GM12865 (cell line): ENCODE data around the gene INVS.
"Not testable (repeated sequence)": the region's sequence is repeated elsewhere in the genome, so short reads cannot be mapped to it uniquely, and the experiment has no call there.

Source experiments
- DNase-seq: peaks from one replicate; pipeline ENCODE4 v3.0.0; 2010; ENCODE audit warnings: low read depth
- H3K4me3 ChIP-seq: 2 replicates; pipeline ENCODE4 v1.5.1; 2011; ENCODE audit warnings: mild to moderate bottlenecking, low read depth, low read length, control low read depth
- TF ChIP-seq, protein P1 (sequence below): IDR thresholded peaks from 2 replicates; pipeline ENCODE4 v1.5.1; 2011; ENCODE audit warnings: low read length, control low read depth, low read depth, inconsistent platforms; ENCODE audit not compliant: insufficient read depth; ENCODE audit errors: missing control alignments

Gene INVS

DNA sequence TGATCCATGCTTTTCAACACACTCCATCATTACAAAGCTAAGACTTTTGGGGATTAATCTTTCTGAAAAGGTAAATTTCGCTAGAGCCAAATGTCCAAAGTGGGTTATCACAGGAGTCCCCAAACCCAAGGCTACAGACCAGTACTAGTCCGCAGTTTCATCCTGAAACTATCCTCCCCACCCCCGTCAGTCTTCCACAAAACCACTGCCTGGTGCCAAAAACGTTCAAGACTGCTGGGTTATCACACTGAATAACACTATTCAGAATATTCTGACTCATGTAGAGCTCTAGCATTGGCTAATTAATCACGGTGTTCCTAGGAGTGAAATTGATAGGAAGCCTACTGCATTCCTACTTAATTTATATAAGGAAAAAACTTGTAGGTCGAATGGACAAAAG is 24.9 kb upstream of the INVS start:
- TF ChIP-seq, protein P1, sequence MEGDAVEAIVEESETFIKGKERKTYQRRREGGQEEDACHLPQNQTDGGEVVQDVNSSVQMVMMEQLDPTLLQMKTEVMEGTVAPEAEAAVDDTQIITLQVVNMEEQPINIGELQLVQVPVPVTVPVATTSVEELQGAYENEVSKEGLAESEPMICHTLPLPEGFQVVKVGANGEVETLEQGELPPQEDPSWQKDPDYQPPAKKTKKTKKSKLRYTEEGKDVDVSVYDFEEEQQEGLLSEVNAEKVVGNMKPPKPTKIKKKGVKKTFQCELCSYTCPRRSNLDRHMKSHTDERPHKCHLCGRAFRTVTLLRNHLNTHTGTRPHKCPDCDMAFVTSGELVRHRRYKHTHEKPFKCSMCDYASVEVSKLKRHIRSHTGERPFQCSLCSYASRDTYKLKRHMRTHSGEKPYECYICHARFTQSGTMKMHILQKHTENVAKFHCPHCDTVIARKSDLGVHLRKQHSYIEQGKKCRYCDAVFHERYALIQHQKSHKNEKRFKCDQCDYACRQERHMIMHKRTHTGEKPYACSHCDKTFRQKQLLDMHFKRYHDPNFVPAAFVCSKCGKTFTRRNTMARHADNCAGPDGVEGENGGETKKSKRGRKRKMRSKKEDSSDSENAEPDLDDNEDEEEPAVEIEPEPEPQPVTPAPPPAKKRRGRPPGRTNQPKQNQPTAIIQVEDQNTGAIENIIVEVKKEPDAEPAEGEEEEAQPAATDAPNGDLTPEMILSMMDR: no peak
- DNase-seq: no peak
- H3K4me3 ChIP-seq: no peak overlapping the region

- TF ChIP-seq, protein P1: no peak
- no peak for DNase-seq
- H3K4me3 ChIP-seq: no peak overlapping the region
Observed at GRCh38 chr9:100074989-100075388, 24.1 kb upstream of the INVS start.

DNA sequence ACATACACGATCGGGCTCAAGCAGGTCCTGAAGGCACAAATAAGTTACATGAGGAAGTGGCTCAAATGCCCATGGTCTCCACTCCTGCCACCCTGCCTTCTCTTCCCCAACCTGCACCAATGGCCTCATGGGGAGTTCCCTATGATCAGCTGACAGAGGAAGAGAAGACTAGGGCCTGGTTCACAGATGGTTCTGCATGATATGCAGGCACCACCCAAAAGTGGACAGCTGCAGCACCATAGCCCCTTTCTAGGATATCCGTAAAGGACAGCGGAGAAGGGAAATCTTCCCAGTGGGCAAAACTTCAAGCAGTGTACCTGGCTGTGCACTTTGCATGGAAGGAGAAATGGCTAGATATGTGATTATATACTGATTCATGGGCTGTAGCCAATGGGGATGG is 22.8 kb upstream of the INVS start:
- DNase-seq, H3K4me3 ChIP-seq: not testable (repeated sequence)

DNA sequence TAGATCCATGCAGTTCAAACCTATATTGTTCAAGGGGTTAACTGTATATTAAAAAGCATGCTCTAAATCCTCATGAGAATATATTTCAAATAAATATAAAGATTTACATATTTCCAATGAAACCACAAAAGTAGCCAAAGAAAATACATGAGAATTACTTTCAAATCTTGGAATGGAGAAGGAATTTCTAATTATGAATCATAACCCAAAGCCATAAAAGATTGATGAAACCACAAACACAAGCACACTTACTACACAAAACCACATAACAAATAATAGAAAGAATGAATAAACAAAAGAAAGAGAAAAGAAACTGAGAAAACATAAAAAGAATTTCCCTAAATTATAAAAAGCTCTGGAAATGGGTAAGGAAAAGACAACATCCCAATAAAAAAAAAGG is 16.3 kb upstream of the INVS start:
- H3K4me3 ChIP-seq: peak overlapping the region; percentile 56; the same call in 1 of the 2 replicates
- TF ChIP-seq, protein P1: no peak
- no peak for DNase-seq

GRCh38 chr9:100083448-100084127 is 15.5 kb upstream of the INVS start:
- H3K4me3 ChIP-seq: peak overlapping the region; percentile 56
- DNase-seq: peak; percentile 73
- TF ChIP-seq, protein P1: no peak

DNA sequence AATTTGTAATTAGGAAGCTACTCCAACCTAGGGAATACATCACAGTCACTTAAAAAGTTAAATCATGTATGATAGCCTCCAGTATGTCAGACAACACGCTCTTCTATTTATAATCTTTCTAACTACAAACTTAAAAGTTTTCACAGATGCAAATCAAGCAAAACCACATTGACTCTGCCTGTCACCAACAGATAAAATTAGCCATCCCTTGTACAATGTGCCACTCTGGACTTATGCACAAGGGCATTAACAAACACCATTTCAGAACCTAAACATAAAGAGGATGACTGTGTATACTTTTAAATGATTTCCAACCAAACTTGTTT is 15.0 kb upstream of the INVS start:
- TF ChIP-seq, protein P1: no peak
- peak; percentile 77 for DNase-seq
- peak overlapping the region; percentile 56 for H3K4me3 ChIP-seq

- peak overlapping the region; percentile 56 for H3K4me3 ChIP-seq
- DNase-seq: peak; percentile 84
- TF ChIP-seq, protein P1: no peak
Observed at GRCh38 chr9:100084734-100085133, 14.3 kb upstream of the INVS start.
